ENCODE data around the gene PSKH1.
A peak's percentile ranks its signal among the peaks of the same experiment; 100 is the strongest.
"Not testable (repeated sequence)": the region's sequence is repeated elsewhere in the genome, so short reads cannot be mapped to it uniquely, and the experiment has no call there.

The PSKH1 gene

DNA sequence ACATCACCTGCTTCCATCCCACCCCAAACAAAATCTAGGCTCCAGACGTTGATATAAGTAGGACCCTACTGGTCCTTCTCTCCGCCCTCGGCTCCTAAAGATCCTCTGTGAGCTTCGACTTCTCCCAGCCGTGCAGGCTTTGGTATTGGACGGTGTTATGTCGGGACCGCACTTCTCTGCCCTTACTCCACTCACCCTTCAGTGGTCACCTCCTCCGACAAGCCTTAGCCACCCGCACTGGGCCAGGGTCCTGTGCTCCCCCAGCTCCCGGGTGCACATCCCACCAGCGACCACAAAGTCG lies 42.0 kb downstream of the PSKH1 start:
- TF ChIP-seq, protein P1, sequence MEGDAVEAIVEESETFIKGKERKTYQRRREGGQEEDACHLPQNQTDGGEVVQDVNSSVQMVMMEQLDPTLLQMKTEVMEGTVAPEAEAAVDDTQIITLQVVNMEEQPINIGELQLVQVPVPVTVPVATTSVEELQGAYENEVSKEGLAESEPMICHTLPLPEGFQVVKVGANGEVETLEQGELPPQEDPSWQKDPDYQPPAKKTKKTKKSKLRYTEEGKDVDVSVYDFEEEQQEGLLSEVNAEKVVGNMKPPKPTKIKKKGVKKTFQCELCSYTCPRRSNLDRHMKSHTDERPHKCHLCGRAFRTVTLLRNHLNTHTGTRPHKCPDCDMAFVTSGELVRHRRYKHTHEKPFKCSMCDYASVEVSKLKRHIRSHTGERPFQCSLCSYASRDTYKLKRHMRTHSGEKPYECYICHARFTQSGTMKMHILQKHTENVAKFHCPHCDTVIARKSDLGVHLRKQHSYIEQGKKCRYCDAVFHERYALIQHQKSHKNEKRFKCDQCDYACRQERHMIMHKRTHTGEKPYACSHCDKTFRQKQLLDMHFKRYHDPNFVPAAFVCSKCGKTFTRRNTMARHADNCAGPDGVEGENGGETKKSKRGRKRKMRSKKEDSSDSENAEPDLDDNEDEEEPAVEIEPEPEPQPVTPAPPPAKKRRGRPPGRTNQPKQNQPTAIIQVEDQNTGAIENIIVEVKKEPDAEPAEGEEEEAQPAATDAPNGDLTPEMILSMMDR (IDR thresholded peaks at IDR 0.05; ENCODE audit: low read length, missing control alignments), result no peak
- peak overlapping the region; percentile 95 for H3K4me3 ChIP-seq (replicated peaks; ENCODE audit: low read depth, low read length)
- DNase-seq (ENCODE audit: low read depth), result no peak

DNA sequence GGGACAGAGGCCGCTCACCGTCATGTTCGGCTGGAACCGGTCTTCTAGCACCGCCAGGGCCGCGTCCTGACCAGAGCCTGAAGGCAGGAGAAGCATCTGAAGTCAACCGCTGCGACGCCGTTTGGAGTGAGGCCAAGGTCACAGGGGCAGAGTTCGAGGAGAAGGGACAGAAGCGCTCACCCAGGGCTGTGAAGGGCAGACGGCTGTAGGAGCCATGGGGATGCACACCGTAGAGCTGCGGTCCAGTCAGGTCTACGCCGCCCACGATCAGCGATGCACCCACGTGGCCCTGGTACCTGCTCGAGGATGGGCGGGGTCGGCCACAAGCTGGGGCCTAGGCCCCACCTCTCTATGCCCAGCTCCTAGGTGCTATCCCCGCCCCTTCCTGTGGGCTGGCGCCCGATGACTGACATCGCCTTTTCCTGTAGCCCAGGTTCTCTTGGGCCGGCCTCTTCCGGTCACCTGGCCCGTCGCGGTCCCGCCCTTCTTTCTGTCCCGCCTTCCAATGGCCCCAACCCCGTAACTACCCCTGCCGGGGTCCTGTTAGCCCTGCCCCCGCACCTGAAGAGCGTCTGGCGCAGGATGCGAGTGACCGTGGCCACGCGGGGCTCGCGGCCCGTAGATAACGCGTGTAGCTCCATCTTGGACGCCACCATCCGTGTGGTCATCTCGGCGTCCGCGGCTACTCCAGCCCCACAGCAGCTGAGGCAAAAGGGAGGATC lies 42.5 kb downstream of the PSKH1 start:
- peak; percentile 90 for DNase-seq (ENCODE audit: low read depth)
- H3K4me3 ChIP-seq (replicated peaks; ENCODE audit: low read depth, low read length), result peak overlapping the region; percentile 95
- TF ChIP-seq, protein P1 (IDR thresholded peaks at IDR 0.05; ENCODE audit: low read length, missing control alignments), result no peak

DNA sequence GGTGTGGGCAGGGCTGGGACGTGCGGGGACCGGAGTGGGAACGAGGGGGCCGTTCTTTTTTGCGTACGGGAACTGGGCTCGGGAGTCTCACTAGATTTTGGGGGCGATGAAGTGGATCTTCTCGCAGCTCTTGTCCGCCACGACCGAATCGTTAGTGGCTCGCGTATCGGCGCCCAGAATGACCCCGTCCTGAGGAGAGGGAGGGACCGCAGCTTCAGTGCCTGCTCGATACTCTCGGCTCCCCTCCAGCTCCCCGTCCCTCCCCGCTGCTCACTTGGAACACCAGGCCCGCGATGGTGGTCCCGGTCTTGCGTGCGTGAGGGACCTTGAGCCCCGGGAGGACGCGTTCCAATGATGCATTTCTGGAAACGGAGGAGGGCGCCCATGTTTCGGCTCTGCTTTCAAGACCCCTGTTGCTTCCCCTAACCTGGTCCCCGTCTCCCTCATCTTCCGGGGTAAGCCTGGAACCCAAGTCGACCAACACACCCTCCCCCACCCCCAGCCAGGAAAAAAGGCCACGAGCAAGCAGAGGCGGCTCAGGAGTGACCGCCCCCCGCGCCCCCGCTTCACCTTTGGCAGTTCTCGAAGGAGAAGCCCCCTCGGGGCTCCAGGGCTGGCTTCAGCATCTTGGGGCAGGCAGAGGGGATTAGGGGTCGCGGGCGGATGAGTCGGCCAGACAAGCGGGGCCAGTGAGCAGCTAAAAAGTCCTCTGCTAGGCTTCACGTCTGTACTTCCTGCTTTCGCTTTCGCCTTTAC lies 43.2 kb downstream of the PSKH1 start, which contains the start of gene PSMB10:
PSMB10 (minus strand) TSS at position 727 of the 756 bp plus-strand sequence; CDS start at position 626, 101 bp downstream.
- H3K4me3 ChIP-seq (replicated peaks; ENCODE audit: low read depth, low read length), result peak within 1 kb of the TSS; percentile 95
- TF ChIP-seq, protein P1 (IDR thresholded peaks at IDR 0.05; ENCODE audit: low read length, missing control alignments), result no peak

DNA sequence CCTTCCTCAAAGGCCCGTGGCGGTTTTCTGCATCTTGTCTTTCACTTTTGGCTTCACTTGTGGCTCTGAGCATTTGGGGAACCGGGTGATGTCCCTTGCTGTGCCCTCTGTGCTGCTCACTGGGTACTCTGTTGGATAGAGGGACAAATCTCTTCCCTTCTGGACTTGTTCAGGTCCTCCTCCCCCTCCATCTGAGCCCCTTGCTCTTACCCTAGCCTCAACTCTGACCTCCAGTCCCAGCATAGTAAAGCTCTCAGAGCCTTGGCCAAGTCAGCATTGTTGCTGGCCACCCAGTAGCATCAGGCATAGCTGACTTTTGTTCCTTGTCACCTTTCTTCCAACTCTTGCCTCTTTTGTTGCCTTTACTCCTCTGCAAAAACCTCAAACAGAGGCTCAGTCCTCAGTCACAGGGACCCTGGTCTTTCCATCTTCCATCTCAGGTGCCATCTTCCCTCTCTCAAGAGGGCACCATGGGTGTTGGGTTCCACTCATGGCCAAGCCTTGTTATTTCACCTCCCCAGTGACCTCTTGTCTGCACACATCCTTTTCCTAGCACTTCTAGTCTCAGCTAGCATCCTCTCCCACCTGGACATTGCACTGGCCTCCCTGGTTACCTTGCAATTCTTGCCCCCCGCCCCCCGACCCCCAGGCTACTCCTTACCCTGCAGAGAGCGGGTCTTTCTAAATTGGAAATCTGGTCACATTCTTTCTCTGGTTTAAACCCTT lies 44.0 kb downstream of the PSKH1 start:
- DNase-seq (ENCODE audit: low read depth), result peak; percentile 63
- peak overlapping the region; percentile 95 for H3K4me3 ChIP-seq (replicated peaks; ENCODE audit: low read depth, low read length)
- TF ChIP-seq, protein P1 (IDR thresholded peaks at IDR 0.05; ENCODE audit: low read length, missing control alignments), result no peak

More for the DNA sequence above, 43.2 kb downstream of the PSKH1 start, which contains the start of gene PSMB10:
- DNase-seq (ENCODE audit: low read depth), result peak; percentile 32

DNA sequence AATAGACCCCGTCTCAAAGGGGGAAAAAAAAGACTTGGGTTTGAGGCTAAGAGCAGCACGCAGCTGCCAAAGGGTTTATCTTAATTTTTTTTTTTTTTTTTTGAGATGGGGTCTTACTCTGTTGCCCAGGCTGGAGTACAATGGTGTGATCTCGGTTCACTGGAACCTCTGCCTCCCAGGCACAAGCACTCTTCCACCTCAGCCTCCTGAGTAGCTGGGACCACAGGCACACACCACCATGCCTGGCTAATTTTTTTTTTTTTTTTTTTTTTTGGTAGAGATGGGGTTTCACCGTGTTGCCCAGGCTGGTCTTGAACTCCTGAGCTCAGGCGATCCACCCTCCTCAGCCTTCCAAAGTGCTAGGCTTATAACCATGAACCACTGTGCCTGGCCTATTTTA lies 44.7 kb downstream of the PSKH1 start:
- not testable (repeated sequence) for H3K4me3 ChIP-seq (replicated peaks; ENCODE audit: low read depth, low read length); DNase-seq (ENCODE audit: low read depth)

DNA sequence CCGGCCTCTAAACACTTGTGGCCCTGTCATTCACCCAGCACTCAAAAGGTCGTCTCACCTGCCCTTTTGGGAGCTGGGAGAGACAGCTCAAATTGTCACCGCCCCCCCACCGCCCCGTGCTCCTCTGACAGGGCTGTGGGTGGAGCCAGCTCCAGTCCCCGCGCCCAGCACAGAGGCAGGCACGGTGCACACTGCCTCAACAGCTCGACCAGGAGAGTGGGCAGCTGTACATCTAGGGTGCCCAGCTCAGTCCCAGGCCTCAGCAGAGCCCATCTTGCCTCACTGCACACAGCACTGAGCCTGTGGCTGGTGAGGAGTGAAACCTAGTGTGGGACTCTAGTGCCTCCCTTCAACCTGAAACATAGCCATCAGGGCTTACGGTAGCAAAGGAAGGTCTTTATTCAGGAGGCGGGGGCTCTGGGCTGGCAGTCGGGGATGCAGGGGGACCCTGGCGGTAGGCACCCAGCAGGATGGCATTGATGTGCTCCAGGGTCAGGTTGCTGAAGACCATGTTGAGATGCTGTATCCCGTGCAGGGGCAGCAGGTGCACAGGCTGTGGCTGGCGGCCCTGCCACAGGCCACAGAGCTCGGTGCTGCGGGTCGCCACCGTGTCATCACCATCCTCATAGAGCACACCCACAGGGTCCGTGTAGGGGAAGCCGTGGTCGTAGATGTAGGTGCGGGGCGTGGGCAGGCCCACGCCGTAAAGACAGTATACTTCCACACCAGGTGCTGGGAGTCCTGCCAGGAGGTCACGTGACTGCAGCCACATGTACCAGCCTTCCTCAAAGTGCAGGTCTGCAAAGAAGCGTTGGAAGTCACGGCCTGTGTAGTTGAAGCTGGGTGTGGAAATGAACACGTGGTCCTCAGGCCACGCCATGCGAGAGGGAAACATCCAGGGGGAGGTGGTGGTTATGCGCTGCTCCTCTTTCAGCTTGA lies 46.7 kb downstream of the PSKH1 start:
- no peak overlapping the region for H3K4me3 ChIP-seq (replicated peaks; ENCODE audit: low read depth, low read length)
- DNase-seq (ENCODE audit: low read depth), result no peak
- TF ChIP-seq, protein P1 (IDR thresholded peaks at IDR 0.05; ENCODE audit: low read length, missing control alignments), result no peak

Data from fibroblast of pulmonary artery (primary cell).